ENCODE data around the gene CARMIL1. TPM values are rescaled to one million over a fixed set of nuclear protein-coding genes. Genes with fewer than 3 reads are reported as not detected.

The CARMIL1 gene
- total RNA-seq, 2 donors from 2014 or later: 28.7 to 31.6 TPM

- Mint-ChIP-seq H3K4me3 (no peak overlapping the region), H3K9me3 (peaks cover 6% of the 10 kb centered on the region), H3K4me1 (peaks cover 50% of the 10 kb centered on the region), H3K27me3 (ENCODE audit: insufficient read depth) (no peaks in the 10 kb centered on the region), H3K27ac (no peak overlapping the region), H3K36me3 (ENCODE audit: low read depth) (peaks cover 9% of the 10 kb centered on the region)
- Histone ChIP-seq H3K27me3 (ENCODE audit: control insufficient read depth, insufficient read depth, low read length, poor library complexity, severe bottlenecking) (no peaks in the 10 kb centered on the region), H3K9me3 (ENCODE audit: control insufficient read depth, low read length) (peaks cover 6% of the 10 kb centered on the region), H3K4me3 (ENCODE audit: low read length) (no peak overlapping the region), H3K9ac (ENCODE audit: extremely low read depth, low read length, poor library complexity, severe bottlenecking) (no peak overlapping the region), H3K27ac (ENCODE audit: low read depth, low read length) (no peak overlapping the region), H3K36me3 (ENCODE audit: control insufficient read depth, insufficient read depth, low read length) (no peaks in the 10 kb centered on the region), H3K4me1 (ENCODE audit: control insufficient read depth, insufficient read depth, low read length) (no peaks in the 10 kb centered on the region)
- TF ChIP-seq, protein P1, sequence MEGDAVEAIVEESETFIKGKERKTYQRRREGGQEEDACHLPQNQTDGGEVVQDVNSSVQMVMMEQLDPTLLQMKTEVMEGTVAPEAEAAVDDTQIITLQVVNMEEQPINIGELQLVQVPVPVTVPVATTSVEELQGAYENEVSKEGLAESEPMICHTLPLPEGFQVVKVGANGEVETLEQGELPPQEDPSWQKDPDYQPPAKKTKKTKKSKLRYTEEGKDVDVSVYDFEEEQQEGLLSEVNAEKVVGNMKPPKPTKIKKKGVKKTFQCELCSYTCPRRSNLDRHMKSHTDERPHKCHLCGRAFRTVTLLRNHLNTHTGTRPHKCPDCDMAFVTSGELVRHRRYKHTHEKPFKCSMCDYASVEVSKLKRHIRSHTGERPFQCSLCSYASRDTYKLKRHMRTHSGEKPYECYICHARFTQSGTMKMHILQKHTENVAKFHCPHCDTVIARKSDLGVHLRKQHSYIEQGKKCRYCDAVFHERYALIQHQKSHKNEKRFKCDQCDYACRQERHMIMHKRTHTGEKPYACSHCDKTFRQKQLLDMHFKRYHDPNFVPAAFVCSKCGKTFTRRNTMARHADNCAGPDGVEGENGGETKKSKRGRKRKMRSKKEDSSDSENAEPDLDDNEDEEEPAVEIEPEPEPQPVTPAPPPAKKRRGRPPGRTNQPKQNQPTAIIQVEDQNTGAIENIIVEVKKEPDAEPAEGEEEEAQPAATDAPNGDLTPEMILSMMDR (conservative IDR thresholded peaks at IDR 0.05): no peak
- DNase-seq: no peak
- 83 to 93% methylated on average over 3 of the region's 3 CpGs for WGBS, 2 experiments (ENCODE audit: insufficient coverage in 1 of 2, insufficient read length in 1 of 2)
These were observed 22.2 kb downstream of the CARMIL1 start for GRCh38 chr6:25301362-25301761.

DNA sequence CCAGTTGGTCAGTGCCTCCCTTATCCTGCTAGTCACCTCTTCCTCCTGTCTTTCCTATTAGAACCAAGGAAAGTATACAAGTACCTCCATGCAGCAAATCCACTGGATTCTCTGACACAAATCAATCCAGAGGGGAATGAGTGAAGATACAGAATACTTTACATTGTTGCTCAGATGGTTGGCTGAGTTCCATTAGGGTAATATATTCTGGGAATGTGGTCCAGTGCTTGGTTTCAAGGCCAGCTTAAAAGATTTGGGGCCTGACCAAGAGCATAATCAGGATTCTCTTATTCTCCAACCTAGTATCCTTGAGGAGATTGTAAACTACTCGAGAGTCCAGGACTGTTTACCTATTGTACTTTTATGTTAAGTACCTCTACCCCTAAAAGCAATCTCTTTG lies 23.0 kb downstream of the CARMIL1 start:
- Mint-ChIP-seq H3K4me3 (no peak overlapping the region), H3K27me3 (ENCODE audit: insufficient read depth) (no peaks in the 10 kb centered on the region), H3K27ac (no peak overlapping the region), H3K36me3 (ENCODE audit: low read depth) (peaks cover 9% of the 10 kb centered on the region), H3K9me3 (peaks cover 6% of the 10 kb centered on the region), H3K4me1 (peaks cover 44% of the 10 kb centered on the region)
- WGBS, 2 experiments (ENCODE audit: insufficient coverage in 1 of 2, insufficient read length in 1 of 2): 87% methylated on average over 1 of the region's 1 CpG; no CpG with 5 or more reads in 1 of the 2 experiments
- TF ChIP-seq, protein P1 (conservative IDR thresholded peaks at IDR 0.05): no peak
- Histone ChIP-seq H3K4me1 (ENCODE audit: control insufficient read depth, insufficient read depth, low read length) (no peaks in the 10 kb centered on the region), H3K27ac (ENCODE audit: low read depth, low read length) (no peak overlapping the region), H3K27me3 (ENCODE audit: control insufficient read depth, insufficient read depth, low read length, poor library complexity, severe bottlenecking) (no peaks in the 10 kb centered on the region), H3K4me3 (ENCODE audit: low read length) (no peak overlapping the region), H3K9ac (ENCODE audit: extremely low read depth, low read length, poor library complexity, severe bottlenecking) (no peak overlapping the region), H3K36me3 (ENCODE audit: control insufficient read depth, insufficient read depth, low read length) (no peaks in the 10 kb centered on the region), H3K9me3 (ENCODE audit: control insufficient read depth, low read length) (peaks cover 6% of the 10 kb centered on the region)
- no peak for DNase-seq

DNA sequence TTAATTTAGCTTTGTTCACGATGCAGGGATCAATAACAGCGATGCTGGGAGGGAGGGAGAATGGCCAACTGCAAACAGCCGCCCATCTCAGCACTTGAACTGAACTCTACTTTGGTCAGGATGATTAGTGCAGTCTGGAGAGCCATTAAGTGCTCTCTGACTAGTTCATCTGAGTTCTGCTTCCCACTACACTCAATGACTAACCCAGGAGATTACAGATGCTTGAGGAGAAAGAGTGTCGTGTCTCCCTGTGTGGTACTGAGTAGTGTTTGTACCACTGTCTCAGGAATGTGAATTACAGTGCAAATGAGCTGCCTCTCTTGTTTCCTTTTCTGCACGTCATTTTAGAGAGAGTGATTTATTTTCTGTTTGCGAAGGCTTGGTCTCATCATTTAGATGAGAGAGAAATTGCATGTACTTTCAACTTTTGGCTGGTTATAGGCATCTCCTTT lies 23.5 kb downstream of the CARMIL1 start:
- Mint-ChIP-seq H3K36me3 (ENCODE audit: low read depth) (peaks cover 9% of the 10 kb centered on the region), H3K9me3 (peaks cover 6% of the 10 kb centered on the region), H3K4me1 (peaks cover 39% of the 10 kb centered on the region), H3K27me3 (ENCODE audit: insufficient read depth) (no peaks in the 10 kb centered on the region), H3K4me3 (no peak overlapping the region), H3K27ac (no peak overlapping the region)
- 83 to 90% methylated on average over 4 to 6 of the region's 6 CpGs for WGBS, 2 experiments (ENCODE audit: insufficient coverage in 1 of 2, insufficient read length in 1 of 2)
- Histone ChIP-seq H3K9me3 (ENCODE audit: control insufficient read depth, low read length) (peaks cover 6% of the 10 kb centered on the region), H3K4me3 (ENCODE audit: low read length) (no peak overlapping the region), H3K27me3 (ENCODE audit: control insufficient read depth, insufficient read depth, low read length, poor library complexity, severe bottlenecking) (no peaks in the 10 kb centered on the region), H3K27ac (ENCODE audit: low read depth, low read length) (no peak overlapping the region), H3K9ac (ENCODE audit: extremely low read depth, low read length, poor library complexity, severe bottlenecking) (no peak overlapping the region), H3K4me1 (ENCODE audit: control insufficient read depth, insufficient read depth, low read length) (no peaks in the 10 kb centered on the region), H3K36me3 (ENCODE audit: control insufficient read depth, insufficient read depth, low read length) (no peaks in the 10 kb centered on the region)
- TF ChIP-seq, protein P1 (conservative IDR thresholded peaks at IDR 0.05): no peak
- DNase-seq: no peak

Measured in endodermal cell (in vitro differentiated cells).